Natural killer cell treated with Interleukin-12 subunit alpha and Interleukin-12 subunit beta and Interleukin-15 and Interleukin-18, amount 100 ng/mL, for 72 hours (primary cell): Measurements from ENCODE around the gene OR4E1. TPM values are rescaled to one million over a fixed set of nuclear protein-coding genes. Genes with fewer than 3 reads are reported as not detected.
"Not testable (repeated sequence)": the region's sequence is repeated elsewhere in the genome, so short reads cannot be mapped to it uniquely, and the experiment has no call there.

ENCODE experiments used
- ATAC-seq, 2 donors: fragments of 150-1000 bp; cut with Tn5 transposase in 1 of 2; sonication (Bioruptor Pico), chemical (Tn5 transposase) in 1 of 2; 2 replicates each; pipeline ENCODE4 v1.10.0; 2021
- DNase-seq: peaks from one replicate; pipeline ENCODE4 v3.0.0; 2022; ENCODE audit warnings: low spot score
- H3K27ac Mint-ChIP-seq, 2 donors: 1 replicate in 1 of 2; 2 replicates in 1 of 2; pipeline ENCODE4 v1.8.0; 2022; ENCODE audit warnings: mixed read lengths in 2 of 2, mild to moderate bottlenecking in 1 of 2, moderate library complexity in 1 of 2
- H3K27me3 Mint-ChIP-seq, 2 donors: 1 replicate in 1 of 2; 2 replicates in 1 of 2; pipeline ENCODE4 v1.8.0; 2022; ENCODE audit warnings: mixed read lengths in 2 of 2
- H3K36me3 Mint-ChIP-seq: one replicate; pipeline ENCODE4 v1.8.0; 2022; ENCODE audit warnings: mixed read lengths
- H3K4me1 Mint-ChIP-seq, 2 donors: 1 replicate in 1 of 2; 2 replicates in 1 of 2; pipeline ENCODE4 v1.8.0; 2022; ENCODE audit warnings: low read depth in 2 of 2, mixed read lengths in 2 of 2, mild to moderate bottlenecking in 1 of 2
- H3K4me3 Mint-ChIP-seq: one replicate; pipeline ENCODE4 v1.8.0; 2022; ENCODE audit warnings: mixed read lengths
- H3K9me3 Mint-ChIP-seq: 2 replicates; pipeline ENCODE4 v1.8.0; 2022; ENCODE audit warnings: mixed read lengths
- total RNA-seq, 2 donors: library from RNA; stranded (reverse); gene quantifications; one replicate each; pipeline ENCODE4 v1.2.3, GENCODE V29; 2022

OR4E1 gene
- total RNA-seq, 2 donors from 2014 or later, result not detected

- no peak overlapping the region for H3K4me3 Mint-ChIP-seq
- no peaks in the 10 kb centered on the region for H3K9me3 Mint-ChIP-seq
- DNase-seq (no peak), ATAC-seq (no peak)
- no peak overlapping the region for H3K27ac Mint-ChIP-seq
- peaks cover 17 to 27% of the 10 kb centered on the region in 2 donors for H3K27me3 Mint-ChIP-seq
- H3K36me3 Mint-ChIP-seq, result no peaks in the 10 kb centered on the region
- no peaks in the 10 kb centered on the region for H3K4me1 Mint-ChIP-seq
Measured at GRCh38 chr14:21631084-21631483, 42.5 kb downstream of the OR4E1 start.

- not testable (repeated sequence) for H3K27ac Mint-ChIP-seq, H3K4me3 Mint-ChIP-seq, ATAC-seq, H3K36me3 Mint-ChIP-seq, H3K9me3 Mint-ChIP-seq, DNase-seq, H3K4me1 Mint-ChIP-seq
- peaks cover 22 to 31% of the 10 kb centered on the region in 2 donors for H3K27me3 Mint-ChIP-seq
Measured at GRCh38 chr14:21630503-21630902, 43.1 kb downstream of the OR4E1 start.

- no peaks in the 10 kb centered on the region for H3K4me1 Mint-ChIP-seq
- no peak for ATAC-seq
- no peak overlapping the region for H3K4me3 Mint-ChIP-seq
- no peak for DNase-seq
- peaks cover 19 to 30% of the 10 kb centered on the region in 2 donors for H3K27me3 Mint-ChIP-seq
- no peak overlapping the region for H3K27ac Mint-ChIP-seq
- H3K9me3 Mint-ChIP-seq, result no peaks in the 10 kb centered on the region
- H3K36me3 Mint-ChIP-seq, result no peaks in the 10 kb centered on the region
Measured at GRCh38 chr14:21626491-21627230, 47.0 kb downstream of the OR4E1 start.

Other genes starting within 250 kb of the OR4E1 start
- 100 to 1,000 TPM; 118 to 147 TPM for gene CHD8, start 217.7 kb downstream of the OR4E1 start, total RNA-seq
- gene RAB2B, start 196.9 kb downstream of the OR4E1 start, total RNA-seq, result 10 to 100 TPM; 25.9 to 51.2 TPM
- gene TOX4, start 196.6 kb downstream of the OR4E1 start, total RNA-seq, result 100 to 1,000 TPM in 1 of 2 donors, 10 to 100 TPM in 1; 92.0 to 105 TPM
- gene METTL3, start 162.5 kb downstream of the OR4E1 start, total RNA-seq, result 10 to 100 TPM; 66.8 to 91.4 TPM
- gene SALL2, start 147.5 kb downstream of the OR4E1 start, total RNA-seq, result under 1 TPM; 0.31 to 0.45 TPM
- not detected for gene OR10G3, start 93.7 kb downstream of the OR4E1 start, total RNA-seq
- not detected for gene OR10G2, start 38.9 kb downstream of the OR4E1 start, total RNA-seq
- not detected for gene OR4E2, start 20.0 kb downstream of the OR4E1 start, total RNA-seq